ENCODE results near the gene CROCC2.

Gene CROCC2

GRCh38 chr2:241033994-241034393, 127.9 kb downstream of the CROCC2 start:
- CTCF ChIA-PET: no interaction called here
- TF ChIP-seq, protein P1, sequence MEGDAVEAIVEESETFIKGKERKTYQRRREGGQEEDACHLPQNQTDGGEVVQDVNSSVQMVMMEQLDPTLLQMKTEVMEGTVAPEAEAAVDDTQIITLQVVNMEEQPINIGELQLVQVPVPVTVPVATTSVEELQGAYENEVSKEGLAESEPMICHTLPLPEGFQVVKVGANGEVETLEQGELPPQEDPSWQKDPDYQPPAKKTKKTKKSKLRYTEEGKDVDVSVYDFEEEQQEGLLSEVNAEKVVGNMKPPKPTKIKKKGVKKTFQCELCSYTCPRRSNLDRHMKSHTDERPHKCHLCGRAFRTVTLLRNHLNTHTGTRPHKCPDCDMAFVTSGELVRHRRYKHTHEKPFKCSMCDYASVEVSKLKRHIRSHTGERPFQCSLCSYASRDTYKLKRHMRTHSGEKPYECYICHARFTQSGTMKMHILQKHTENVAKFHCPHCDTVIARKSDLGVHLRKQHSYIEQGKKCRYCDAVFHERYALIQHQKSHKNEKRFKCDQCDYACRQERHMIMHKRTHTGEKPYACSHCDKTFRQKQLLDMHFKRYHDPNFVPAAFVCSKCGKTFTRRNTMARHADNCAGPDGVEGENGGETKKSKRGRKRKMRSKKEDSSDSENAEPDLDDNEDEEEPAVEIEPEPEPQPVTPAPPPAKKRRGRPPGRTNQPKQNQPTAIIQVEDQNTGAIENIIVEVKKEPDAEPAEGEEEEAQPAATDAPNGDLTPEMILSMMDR (conservative IDR thresholded peaks at IDR 0.05; ENCODE audit: low read depth): no peak
- POLR2A ChIA-PET (ENCODE audit: low non-redundant PET): no interaction called here
- H3K27ac ChIP-seq: no peak overlapping the region
- DNase-seq (ENCODE audit: low spot score): no peak

DNA sequence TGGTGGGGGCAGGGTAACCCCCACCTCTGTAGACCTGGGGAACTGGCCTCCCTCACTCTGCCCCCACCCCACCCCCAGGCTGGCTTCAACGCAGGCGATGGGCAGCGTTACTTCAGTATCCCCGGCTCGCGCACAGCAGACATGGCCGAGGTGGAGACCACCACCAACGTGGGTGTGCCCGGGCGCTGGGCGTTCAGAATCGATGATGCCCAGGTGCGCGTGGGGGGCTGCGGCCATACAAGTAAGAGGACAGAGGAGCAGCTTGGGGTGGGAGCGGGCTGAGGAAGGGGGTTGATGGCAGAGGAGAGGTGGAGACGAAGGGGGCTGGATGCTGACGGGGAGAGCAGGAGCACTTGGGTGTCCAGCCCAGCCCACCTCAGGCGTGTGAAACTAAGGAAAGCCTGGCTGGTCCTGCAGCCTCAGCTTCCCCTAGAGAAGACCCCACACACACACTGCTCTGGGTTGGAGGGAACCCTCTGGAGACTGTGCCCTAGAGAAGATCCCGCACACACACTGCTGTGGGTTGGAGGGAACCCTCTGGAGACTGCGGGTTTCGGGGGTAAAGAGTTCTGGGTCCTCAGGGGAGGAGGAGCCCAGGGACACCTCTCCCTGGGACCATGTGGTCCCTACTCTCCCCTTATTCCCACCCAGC, 128.5 kb downstream of the CROCC2 start:
- H3K27ac ChIP-seq: no peak overlapping the region
- DNase-seq (ENCODE audit: low spot score): no peak
- ChIA-PET POLR2A (ENCODE audit: low non-redundant PET) (no interaction called here), CTCF (no interaction called here)
- TF ChIP-seq, protein P1 (conservative IDR thresholded peaks at IDR 0.05; ENCODE audit: low read depth): no peak

GRCh38 chr2:241035142-241035817, 129.1 kb downstream of the CROCC2 start:
- CTCF ChIA-PET: no interaction called here
- POLR2A ChIA-PET (ENCODE audit: low non-redundant PET): no interaction called here
- no peak for DNase-seq (ENCODE audit: low spot score)
- no peak overlapping the region for H3K27ac ChIP-seq
- TF ChIP-seq, protein P1 (conservative IDR thresholded peaks at IDR 0.05; ENCODE audit: low read depth): no peak

- ChIA-PET CTCF (no interaction called here), POLR2A (ENCODE audit: low non-redundant PET) (no interaction called here)
- DNase-seq (ENCODE audit: low spot score): no peak
- H3K27ac ChIP-seq: no peak overlapping the region; the same call in 1 of the 2 replicates
- TF ChIP-seq, protein P1 (conservative IDR thresholded peaks at IDR 0.05; ENCODE audit: low read depth): no peak
Observed at GRCh38 chr2:241035818-241036396, 129.8 kb downstream of the CROCC2 start.

DNA sequence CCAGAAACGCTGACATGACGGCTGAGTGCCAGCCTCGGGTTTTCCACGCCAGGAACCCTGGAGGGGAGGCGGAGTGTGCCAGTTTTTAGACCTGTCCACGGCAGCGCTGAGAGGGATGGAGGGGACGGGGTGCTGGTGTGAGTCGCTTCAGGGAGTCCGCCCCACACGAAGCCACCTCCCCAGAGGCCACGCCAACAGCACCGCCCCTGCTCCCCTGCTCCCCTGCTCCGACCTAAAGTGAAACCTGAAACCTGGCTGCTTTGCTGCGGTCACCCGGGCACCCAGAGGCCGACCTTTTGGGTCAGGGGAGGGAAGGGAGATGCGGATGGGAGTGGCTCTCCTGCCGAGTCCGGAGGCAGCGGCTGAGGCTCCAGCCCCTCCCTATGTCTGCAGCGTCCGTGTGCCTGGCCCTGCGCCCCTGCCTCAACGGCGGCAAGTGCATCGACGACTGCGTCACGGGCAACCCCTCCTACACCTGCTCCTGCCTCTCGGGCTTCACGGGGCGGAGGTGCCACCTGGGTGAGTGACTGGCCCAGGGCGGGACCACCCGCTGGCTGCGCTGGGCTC, 130.3 kb downstream of the CROCC2 start:
- ChIA-PET CTCF (no interaction called here), POLR2A (ENCODE audit: low non-redundant PET) (no interaction called here)
- peak; percentile 34 for DNase-seq (ENCODE audit: low spot score)
- no peak overlapping the region; the same call in 1 of the 2 replicates for H3K27ac ChIP-seq
- TF ChIP-seq, protein P1 (conservative IDR thresholded peaks at IDR 0.05; ENCODE audit: low read depth): no peak

DNA sequence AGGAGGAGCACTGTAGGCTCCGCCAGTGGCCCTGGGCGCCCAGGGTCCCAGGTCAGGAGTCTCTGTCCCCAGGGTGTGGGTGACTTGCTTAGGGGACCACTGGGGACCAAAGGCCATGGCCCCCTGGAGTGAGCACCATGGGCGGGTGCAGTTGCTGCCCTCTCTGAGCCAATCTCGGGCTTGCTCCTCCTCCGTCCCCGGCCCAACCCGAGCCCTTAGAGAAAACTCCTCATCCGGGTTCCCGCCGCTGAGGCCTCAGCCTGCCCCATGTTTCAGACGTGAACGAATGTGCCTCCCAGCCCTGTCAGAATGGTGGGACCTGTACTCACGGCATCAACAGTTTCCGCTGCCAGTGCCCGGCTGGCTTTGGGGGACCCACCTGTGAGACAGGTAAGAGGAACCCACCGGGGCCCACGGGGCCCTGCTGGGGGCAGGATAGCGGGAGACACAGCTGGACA, 130.9 kb downstream of the CROCC2 start:
- TF ChIP-seq, protein P1 (conservative IDR thresholded peaks at IDR 0.05; ENCODE audit: low read depth): no peak
- H3K27ac ChIP-seq: no peak overlapping the region
- POLR2A ChIA-PET (ENCODE audit: low non-redundant PET): no interaction called here
- CTCF ChIA-PET: no interaction called here
- no peak for DNase-seq (ENCODE audit: low spot score)

All from RWPE1 (cell line).